Bronchial epithelial cell (primary cell): ENCODE data around the gene SEC11A. TPM values are rescaled to one million over a fixed set of nuclear protein-coding genes. Genes with fewer than 3 reads are reported as not detected.

Source experiments
- DNase-seq: peaks from one replicate; pipeline ENCODE4 v3.0.0-alpha.2; 2010; ENCODE audit warnings: low read depth
- FAIRE-seq: peaks from 2 replicates; lab custom pipeline; 2011; peaks lifted over from hg19 to GRCh38; lab: Jason Lieb, UNC
- H3K27me3 ChIP-seq: 2 replicates; pipeline ENCODE4 v1.5.1; 2011; ENCODE audit warnings: low read length; ENCODE audit not compliant: control insufficient read depth, insufficient read depth
- H3K36me3 ChIP-seq: 2 replicates; pipeline ENCODE4 v1.5.1; 2011; ENCODE audit warnings: low read length; ENCODE audit not compliant: control insufficient read depth, insufficient read depth
- H3K4me3 ChIP-seq: 2 replicates; pipeline ENCODE4 v1.5.1; 2011; ENCODE audit warnings: mild to moderate bottlenecking, low read depth, low read length, control low read depth
- total RNA-seq: library from RNA; depleted of rRNA; stranded (reverse); fragments of >200 nt; gene quantifications from 2 replicates; pipeline ENCODE4 v1.2.1, GENCODE V29; 2014
- TF ChIP-seq, protein P1 (sequence below): IDR thresholded peaks from 2 replicates; pipeline ENCODE4 v1.5.1; 2011; ENCODE audit warnings: mild to moderate bottlenecking, moderate library complexity, low read length, control low read depth, inconsistent platforms; ENCODE audit not compliant: insufficient read depth, severe bottlenecking

Gene SEC11A
- total RNA-seq, 1 donor from 2014 or later, result 247 TPM

- Histone ChIP-seq H3K27me3 (no peaks in the 10 kb centered on the region), H3K4me3 (no peak overlapping the region), H3K36me3 (peaks cover 6% of the 10 kb centered on the region)
- no peak for FAIRE-seq
- DNase-seq, result peak; percentile 90
- TF ChIP-seq, protein P1, sequence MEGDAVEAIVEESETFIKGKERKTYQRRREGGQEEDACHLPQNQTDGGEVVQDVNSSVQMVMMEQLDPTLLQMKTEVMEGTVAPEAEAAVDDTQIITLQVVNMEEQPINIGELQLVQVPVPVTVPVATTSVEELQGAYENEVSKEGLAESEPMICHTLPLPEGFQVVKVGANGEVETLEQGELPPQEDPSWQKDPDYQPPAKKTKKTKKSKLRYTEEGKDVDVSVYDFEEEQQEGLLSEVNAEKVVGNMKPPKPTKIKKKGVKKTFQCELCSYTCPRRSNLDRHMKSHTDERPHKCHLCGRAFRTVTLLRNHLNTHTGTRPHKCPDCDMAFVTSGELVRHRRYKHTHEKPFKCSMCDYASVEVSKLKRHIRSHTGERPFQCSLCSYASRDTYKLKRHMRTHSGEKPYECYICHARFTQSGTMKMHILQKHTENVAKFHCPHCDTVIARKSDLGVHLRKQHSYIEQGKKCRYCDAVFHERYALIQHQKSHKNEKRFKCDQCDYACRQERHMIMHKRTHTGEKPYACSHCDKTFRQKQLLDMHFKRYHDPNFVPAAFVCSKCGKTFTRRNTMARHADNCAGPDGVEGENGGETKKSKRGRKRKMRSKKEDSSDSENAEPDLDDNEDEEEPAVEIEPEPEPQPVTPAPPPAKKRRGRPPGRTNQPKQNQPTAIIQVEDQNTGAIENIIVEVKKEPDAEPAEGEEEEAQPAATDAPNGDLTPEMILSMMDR, result no peak
Observed at GRCh38 chr15:84685304-84685703, 30.6 kb downstream of the SEC11A start.

DNA sequence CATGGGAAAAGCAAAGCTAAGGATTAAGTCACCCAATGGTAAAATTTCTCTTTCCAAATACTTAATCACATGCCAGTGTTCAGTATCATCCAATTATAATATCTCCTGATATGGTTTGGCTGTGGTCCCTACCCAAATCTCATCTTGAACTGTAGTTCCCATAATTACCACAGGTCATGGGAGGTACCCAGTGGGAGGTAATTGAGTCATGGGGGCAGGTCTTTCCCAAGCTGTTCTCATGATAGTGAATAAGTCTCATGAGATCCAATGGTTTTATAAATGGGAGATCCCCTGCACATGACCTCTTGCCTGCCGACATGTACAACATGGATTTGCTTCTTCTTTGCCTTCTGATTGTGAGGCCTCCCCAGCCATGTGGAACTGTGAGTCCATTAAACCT lies 31.8 kb downstream of the SEC11A start:
- DNase-seq, result peak; percentile 27
- FAIRE-seq, result no peak
- Histone ChIP-seq H3K27me3 (no peaks in the 10 kb centered on the region), H3K4me3 (no peak overlapping the region), H3K36me3 (peaks cover 6% of the 10 kb centered on the region)
- TF ChIP-seq, protein P1, result no peak

DNA sequence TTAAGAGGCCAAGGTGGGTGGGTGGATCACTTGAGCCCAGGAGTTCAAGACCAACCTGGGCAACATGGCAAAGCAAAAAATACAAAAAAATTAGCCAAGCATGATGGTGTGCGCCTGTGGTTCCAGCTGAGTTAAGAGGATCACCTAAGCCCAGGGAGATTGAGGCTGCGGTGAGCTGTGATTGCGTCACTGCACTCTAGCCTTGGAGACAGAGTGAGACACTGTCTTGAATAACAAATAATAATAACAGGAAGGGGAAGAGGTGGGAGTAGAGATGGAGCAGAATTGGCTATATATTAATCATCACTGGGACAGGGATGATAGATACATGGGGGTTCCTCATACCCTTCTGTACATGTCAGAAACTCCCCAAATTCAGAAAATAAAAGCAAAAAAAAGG lies 34.1 kb downstream of the SEC11A start:
- peak; percentile 68 for DNase-seq
- no peak overlapping the region for H3K4me3 ChIP-seq
- H3K27me3 ChIP-seq, result no peaks in the 10 kb centered on the region
- FAIRE-seq, result no peak
- TF ChIP-seq, protein P1, result no peak
- peaks cover 6% of the 10 kb centered on the region for H3K36me3 ChIP-seq

DNA sequence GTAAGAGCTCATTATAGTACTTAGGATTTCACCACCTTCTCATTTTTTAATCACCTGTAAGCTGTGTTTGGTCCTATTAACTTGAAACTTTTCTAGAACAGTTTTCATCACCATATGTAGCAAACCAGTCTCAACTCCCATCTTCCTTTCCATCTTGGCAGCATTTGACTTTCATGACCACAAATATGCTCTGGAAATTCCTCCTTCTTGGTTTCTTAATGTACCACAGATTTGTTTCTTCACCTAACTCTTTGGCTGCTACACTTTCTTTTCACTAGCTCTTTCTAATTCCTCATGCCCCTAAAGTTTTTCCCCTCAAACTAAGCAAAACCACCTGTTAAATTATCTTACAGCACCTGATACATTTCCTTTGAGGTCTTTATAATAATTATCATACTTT lies 44.7 kb downstream of the SEC11A start:
- Histone ChIP-seq H3K27me3 (no peaks in the 10 kb centered on the region), H3K36me3 (peaks cover 5% of the 10 kb centered on the region), H3K4me3 (no peak overlapping the region)
- DNase-seq (no peak), FAIRE-seq (no peak)
- TF ChIP-seq, protein P1, result no peak

GRCh38 chr15:84669726-84670125 lies 46.2 kb downstream of the SEC11A start:
- FAIRE-seq (no peak), DNase-seq (no peak)
- no peak overlapping the region for H3K4me3 ChIP-seq
- H3K36me3 ChIP-seq, result peaks cover 7% of the 10 kb centered on the region
- TF ChIP-seq, protein P1, result no peak
- H3K27me3 ChIP-seq, result no peaks in the 10 kb centered on the region

DNA sequence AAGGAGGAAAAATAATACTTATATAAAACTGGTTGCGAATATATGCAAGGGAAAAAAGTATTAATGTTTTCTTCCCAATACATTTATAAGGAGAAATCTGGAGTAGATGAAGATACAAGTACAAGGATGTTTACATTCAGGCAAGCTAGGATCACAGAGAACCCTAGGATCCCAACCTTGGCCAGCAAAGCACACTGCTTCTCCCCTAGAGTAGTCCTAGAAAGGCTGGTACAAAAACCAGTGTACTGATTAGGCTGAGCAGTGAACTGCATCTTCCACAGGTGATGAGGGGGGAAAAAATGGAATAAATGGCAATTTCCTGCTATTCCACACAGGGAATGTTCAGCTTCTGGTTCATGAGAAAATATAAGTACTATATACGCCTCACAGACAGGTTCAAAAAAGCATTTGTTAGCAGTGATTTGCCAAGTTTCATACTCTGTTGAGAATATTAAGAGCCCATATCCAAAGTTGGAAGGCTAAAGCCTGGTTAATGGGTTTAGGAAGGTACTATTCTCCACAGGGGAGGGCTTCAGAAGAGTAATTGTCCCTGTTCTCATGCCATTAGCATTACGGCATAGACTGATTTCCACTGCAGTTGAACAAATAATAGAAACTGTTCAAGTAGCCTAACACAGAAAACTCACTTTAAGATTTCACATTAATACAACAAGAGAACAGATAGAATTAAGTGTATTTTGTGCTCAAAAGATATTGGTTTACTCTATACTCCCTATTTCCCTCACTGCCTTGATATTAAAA lies 47.5 kb downstream of the SEC11A start:
- TF ChIP-seq, protein P1, result no peak
- Histone ChIP-seq H3K27me3 (no peaks in the 10 kb centered on the region), H3K36me3 (peaks cover 7% of the 10 kb centered on the region), H3K4me3 (no peak overlapping the region)
- no peak for DNase-seq
- FAIRE-seq, result no peak
